Measurements from ENCODE around the gene SLC1A5.
A peak's percentile ranks its signal among the peaks of the same experiment; 100 is the strongest.
"Not testable (repeated sequence)": the region's sequence is repeated elsewhere in the genome, so short reads cannot be mapped to it uniquely, and the experiment has no call there.

SLC1A5 gene

DNA sequence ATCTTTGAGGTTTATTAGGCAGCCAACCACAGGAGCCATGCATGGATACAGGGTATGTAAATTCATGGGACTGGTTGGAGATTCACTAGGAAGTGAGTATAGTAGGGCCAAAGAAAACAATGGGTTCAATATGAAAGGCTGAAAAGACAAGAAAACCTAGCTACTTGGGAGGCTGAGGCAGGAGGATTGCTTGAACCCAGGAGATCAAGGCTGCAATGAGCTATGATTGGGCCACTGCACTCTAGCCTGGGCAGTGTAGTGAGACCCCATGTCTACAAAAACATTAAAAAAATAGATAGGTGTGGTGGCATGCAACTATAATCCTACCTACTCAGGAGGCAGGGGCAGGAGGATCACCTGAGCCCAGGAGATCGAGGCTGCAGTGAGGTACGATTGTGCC lies 10.3 kb upstream of the SLC1A5 start:
- DNase-seq: no peak

GRCh38 chr19:46797881-46798280 lies 9.5 kb upstream of the SLC1A5 start:
- DNase-seq: no peak

DNA sequence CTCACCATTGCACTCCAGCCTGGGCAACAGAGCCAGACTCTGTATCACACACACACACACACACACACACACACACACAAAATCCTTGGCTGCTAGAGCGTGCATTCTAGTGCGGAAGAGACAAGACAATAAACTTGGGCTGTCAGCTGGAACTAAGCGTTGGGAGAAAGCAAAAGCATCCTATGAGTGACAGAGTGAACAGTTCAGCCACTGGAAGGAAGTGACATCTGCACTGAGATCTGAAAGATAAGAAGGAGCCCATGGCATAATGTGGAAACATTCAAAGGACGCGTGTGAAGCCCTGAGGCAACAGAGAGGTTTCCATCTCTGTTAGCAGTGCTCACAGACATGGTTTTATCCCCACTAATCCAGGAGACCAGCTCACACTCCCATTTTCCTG lies 3.5 kb upstream of the SLC1A5 start:
- DNase-seq: no peak

GRCh38 chr19:46789371-46789770 lies 977 bp upstream of the SLC1A5 start:
- no peak for DNase-seq

GRCh38 chr19:46788968-46789338 lies 559 bp upstream of the SLC1A5 start:
- DNase-seq: no peak

- DNase-seq: peak; percentile 6
Observed at GRCh38 chr19:46787331-46788261, 798 bp downstream of the SLC1A5 start.

DNA sequence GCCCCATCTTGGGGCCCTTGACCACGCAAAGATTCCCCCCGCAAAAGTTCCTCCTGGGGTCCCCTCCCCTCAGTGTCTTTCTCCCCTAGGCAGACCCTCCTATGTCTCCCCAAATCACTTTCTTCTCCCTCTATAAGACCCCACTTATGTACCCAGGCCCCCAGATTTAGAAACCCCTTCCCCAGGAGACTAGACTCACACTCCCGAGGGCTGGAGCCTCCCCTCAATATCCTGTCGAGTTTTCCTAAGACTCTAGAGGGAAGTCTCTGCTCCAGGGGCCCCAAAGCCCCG lies 1.4 kb downstream of the SLC1A5 start:
- no peak for DNase-seq

DNA sequence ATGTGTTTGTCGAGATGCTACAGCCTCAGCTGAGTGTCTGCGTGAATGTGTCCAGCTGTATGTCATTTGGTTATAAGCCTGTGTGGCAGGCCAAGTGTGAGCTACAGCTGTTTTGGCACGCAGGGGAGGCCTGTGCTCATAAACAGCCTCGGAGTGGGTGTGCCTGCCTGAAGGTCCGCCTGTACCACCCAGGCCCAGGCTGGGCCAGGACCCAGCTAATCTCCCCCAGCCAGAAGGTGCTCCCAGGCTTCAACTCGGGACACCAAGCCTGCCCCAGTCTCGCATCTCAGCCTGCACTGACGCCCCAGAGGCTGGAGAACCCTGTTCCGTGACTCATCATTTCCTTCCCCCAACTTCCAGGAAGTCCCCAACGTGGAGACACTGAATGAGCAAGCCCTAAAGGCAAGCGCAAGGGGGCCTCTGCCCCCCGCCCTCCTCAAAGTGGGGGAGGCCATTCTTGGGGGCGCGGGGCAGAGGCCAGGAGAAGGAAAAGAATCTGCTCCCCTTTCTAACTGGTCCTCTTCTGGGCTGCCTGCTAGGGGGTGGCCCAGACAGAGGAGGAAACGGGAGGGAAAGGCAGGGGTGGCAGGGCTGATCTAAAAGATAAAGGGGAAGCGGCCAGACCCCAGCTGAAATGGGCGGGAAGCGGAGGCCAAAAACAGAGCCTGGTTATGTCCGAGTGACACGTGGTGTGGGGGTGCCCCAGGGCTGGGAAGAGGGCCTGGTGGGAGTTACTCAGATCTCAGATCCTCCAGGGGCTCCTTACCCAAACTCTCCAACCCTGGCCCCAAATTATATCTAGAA lies 2.0 kb downstream of the SLC1A5 start:
- peak; percentile 54 for DNase-seq

DNA sequence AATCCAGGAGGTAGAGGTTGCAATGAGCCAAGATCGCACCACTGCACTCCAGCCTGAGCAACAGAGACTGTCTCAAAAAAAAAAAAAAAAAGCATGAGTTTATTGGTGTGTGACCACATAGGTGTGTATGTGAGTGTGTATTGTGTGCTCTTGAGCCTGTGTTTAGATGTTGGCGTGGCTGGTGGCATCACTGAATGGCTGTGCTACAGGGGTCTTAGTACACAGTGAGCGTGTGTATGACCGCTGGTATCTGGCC lies 2.5 kb downstream of the SLC1A5 start:
- no peak for DNase-seq

- no peak for DNase-seq
Observed at GRCh38 chr19:46785054-46785979, 3.1 kb downstream of the SLC1A5 start.

DNA sequence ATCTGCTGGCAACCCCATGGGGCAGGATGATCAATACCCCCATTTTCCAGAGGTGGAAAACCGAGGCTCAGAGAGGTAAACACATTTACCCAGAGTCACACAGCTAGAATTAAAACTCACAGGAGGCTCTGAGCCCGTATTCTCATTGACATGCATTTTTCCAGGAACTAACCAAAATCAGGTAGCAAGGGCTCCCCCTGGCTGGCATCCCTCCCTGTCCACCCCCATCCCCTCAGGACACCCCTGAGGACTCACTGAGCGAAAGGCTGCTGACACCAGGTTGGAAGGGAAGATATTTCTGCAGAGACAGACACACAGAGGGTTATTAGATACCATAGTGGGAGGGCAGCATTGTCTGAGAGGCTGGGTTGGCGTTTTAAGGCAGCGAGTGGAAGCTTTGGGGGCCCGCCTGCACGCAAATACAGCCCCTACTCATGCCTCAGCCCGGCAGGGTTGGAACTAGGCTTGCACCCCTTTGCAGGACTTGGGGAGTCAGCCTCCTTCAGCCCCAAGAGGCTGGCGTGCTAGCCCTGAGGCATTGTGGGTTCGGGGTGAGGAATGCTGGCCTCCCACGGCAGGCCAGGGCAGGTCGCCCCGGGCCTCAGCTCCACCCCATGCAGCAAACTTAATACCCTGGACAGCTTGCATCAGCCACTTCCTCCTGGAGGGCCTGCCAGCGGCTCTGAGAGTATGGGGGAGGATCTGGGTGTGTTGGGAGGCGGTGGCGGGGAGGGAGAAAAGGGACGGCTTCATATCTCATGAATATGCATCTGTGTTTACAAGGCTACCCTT lies 3.9 kb downstream of the SLC1A5 start:
- DNase-seq: no peak

GRCh38 chr19:46783670-46784069 lies 4.7 kb downstream of the SLC1A5 start:
- no peak for DNase-seq

GRCh38 chr19:46782355-46783019 lies 5.9 kb downstream of the SLC1A5 start:
- DNase-seq: no peak

DNA sequence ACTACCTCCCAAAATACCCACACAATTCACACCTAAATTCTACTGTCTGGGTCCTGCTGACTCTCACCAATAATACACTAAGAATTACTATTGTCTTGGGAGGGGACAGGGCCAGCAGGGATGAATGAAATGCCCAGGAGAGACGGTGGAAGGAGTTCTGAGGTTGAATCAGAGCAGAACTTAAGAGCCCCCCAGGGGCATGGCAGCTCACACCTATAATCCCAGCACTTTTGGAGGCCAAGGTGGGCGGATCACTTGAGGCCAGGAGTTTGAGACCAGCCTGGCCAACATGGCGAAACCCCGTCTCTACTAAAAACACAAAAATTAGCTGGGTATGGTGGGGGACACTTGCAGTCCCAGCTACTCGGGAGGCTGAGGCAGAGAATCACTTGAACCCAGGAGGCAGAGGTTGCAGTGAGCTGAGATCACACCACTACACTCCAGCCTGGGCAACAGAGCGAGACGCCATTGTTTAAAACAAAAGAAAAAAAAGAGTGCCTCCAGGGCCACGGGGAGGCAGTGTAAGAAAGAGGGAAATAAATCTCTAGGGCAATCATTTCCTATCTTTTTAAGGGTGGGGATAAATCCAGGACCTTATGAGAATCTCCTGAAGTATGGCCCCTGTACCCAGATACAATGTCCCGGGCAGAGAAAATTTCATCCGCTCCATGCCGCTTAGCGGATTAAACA lies 10.3 kb downstream of the SLC1A5 start:
- not testable (repeated sequence) for DNase-seq

GRCh38 chr19:46776927-46777911 lies 11.2 kb downstream of the SLC1A5 start:
- no peak for DNase-seq

DNA sequence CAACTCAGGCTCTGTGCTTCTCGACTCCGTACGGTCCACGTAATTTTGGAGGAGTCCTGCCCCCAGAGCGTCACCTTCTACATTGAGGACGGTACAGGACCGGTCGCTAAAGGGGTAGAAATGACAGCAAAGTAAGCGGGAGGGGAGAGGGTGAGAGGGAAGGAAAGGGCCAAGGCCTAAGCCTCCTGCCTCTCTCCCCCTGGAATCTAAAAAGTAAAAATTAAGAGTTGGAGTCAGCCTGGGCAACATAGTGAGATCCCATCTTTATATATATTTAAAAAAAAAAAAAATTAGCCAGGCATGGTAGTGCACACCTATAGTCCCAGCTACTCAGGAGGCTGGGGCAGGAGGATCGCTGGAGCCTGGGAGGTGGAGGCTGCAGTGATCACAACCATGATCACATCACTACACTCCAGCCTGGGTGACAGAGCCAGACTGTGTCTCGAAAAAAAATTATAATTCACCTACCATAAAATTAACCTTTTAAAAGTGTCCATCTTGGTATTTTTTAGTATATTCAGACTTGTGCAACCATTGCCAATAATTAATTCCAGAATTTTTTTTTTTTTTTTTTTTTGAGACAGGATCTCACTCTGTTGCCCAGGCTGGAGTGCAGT lies 12.6 kb downstream of the SLC1A5 start:
- DNase-seq: no peak

DNA sequence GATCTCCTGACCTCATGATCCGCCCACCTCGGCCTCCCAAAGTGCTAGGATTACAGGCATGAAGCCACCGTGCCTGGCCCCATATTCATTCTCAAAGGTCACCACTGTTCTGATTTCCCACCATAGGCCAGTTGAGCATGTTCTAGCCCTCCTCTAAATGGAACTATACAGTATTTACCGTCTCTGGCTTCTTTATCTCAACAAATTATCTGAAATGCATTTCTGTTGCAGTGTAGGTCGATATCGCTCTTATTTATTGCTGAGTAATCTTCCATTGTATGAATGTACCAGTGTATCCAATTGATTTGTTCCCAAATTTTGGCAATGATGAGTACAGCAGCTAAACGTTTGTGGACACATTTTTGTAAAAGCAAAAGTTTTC lies 15.4 kb downstream of the SLC1A5 start:
- DNase-seq: no peak

- no peak for DNase-seq
Observed at GRCh38 chr19:46772170-46773017, 16.0 kb downstream of the SLC1A5 start.

DNA sequence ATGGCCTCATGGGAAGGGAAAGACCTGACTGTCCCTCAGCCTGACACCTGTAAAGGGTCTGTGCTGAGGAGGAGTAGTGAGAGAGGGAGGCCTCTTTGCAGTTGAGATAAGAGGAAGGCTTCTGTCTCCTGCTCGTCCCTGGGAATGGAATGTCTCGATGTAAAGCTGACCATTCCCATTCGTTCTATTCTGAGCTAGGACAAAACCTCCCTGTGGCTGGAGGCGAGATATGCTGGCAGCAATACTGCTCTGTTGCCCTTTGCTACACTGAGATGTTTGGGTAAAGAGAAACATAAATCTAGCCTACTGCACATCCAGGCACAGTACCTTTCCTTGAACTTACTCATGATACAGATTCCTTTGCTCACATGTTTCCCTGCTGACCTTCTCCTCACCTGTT lies 19.6 kb downstream of the SLC1A5 start:
- DNase-seq: not testable (repeated sequence)
